HepG2 (cell line): ENCODE measurements around the gene BCAN. TPM values are rescaled to one million over a fixed set of nuclear protein-coding genes. Genes with fewer than 3 reads are reported as not detected.

Experiments used
- ATAC-seq: fragments of 200-7000 bp; cut with Tn5 transposase; 3 replicates; pipeline ENCODE4 v1.9.1; 2020; ENCODE audit warnings: mild to moderate bottlenecking, moderate library complexity
- BruUV-seq: library from RNA; stranded (reverse); fragments of 400-500 nt; replicated peaks from 2 replicates; lab custom pipeline; 2021; lab: Mats Ljungman, UMichigan
- CTCF ChIA-PET: fragments of 300-600 bp; formaldehyde crosslinking; extraction: SDS; loops from one replicate; lab custom pipeline; 2021; ENCODE audit warnings: low total read pairs, inconsistent platforms, low intra/inter-chr PET ratio; lab: Yijun Ruan, JAX
- POLR2A ChIA-PET: fragments of 350-600 bp; sonication (Branson Sonifier 250); formaldehyde crosslinking; loops from one replicate; lab custom pipeline; 2020; ENCODE audit warnings: antibody characterized with exemption, inconsistent platforms; lab: Yijun Ruan, JAX
- DNase-seq: peaks from one replicate; pipeline ENCODE4 v3.0.0-alpha.2; 2015; ENCODE audit warnings: low spot score
- FAIRE-seq: peaks from 3 replicates; lab custom pipeline; 2011; peaks lifted over from hg19 to GRCh38; lab: Jason Lieb, UNC
- H2AFZ ChIP-seq: one replicate; pipeline ENCODE4 v1.6.1; 2011; ENCODE audit warnings: low read length, inconsistent platforms
- H3K27ac ChIP-seq: fragments of 300-600 bp; 3 replicates; pipeline ENCODE4 v1.8.0; 2011; ENCODE audit warnings: mixed run types, mild to moderate bottlenecking, mixed read lengths, low read length, inconsistent platforms; ENCODE audit not compliant: insufficient read depth; ENCODE audit errors: extremely low read length
- H3K27me3 ChIP-seq, 2 experiments: fragments of 200-600 bp in 1 of 2; 2 replicates in 1 of 2; 3 replicates in 1 of 2; pipeline versions ENCODE4 v1.6.0 to v1.8.0; 2011; ENCODE audit warnings: low read length in 2 of 2, mild to moderate bottlenecking in 2 of 2, moderate library complexity in 2 of 2, inconsistent platforms in 1 of 2; ENCODE audit not compliant: insufficient read depth in 2 of 2, control insufficient read depth in 1 of 2
- H3K36me3 ChIP-seq, 2 experiments: fragments of 200-600 bp in 1 of 2; replicated peaks in 1 of 2; 2 replicates in 1 of 2; 3 replicates in 1 of 2; pipeline versions ENCODE4 v1.5.1 to v1.8.0; 2011; ENCODE audit warnings: low read length in 2 of 2, inconsistent platforms in 1 of 2; ENCODE audit not compliant: insufficient read depth in 2 of 2, control insufficient read depth in 1 of 2
- H3K4me1 ChIP-seq: 2 replicates; pipeline ENCODE4 v1.5.1; 2012; ENCODE audit warnings: low read length, inconsistent platforms; ENCODE audit not compliant: insufficient read depth
- H3K4me2 ChIP-seq: 2 replicates; pipeline ENCODE4 v1.6.0; 2011; ENCODE audit warnings: low read depth, low read length, inconsistent platforms
- H3K4me3 ChIP-seq, 3 experiments: fragments of 200-600 bp in 1 of 3; sonication (generic), shearing (Covaris generic) in 1 of 3; replicated peaks in 1 of 3; 2 replicates each; pipeline ENCODE4 v1.5.1; 2011 to 2016; ENCODE audit warnings: low read length in 3 of 3, inconsistent platforms in 2 of 3, low read depth in 2 of 3, mild to moderate bottlenecking in 2 of 3, control low read depth in 1 of 3, mixed read lengths in 1 of 3; ENCODE audit not compliant: insufficient read depth in 1 of 3
- H3K79me2 ChIP-seq: one replicate; pipeline ENCODE4 v1.6.1; 2011; ENCODE audit warnings: low read length, inconsistent platforms; ENCODE audit not compliant: insufficient read depth
- H3K9ac ChIP-seq: 2 replicates; pipeline ENCODE4 v1.6.0; 2011; ENCODE audit warnings: mild to moderate bottlenecking, low read depth, low read length, inconsistent platforms; ENCODE audit not compliant: insufficient read depth
- H3K9me3 ChIP-seq: 2 replicates; pipeline ENCODE4 v1.5.1; 2012; ENCODE audit warnings: mild to moderate bottlenecking, low read length
- H4K20me1 ChIP-seq: 2 replicates; pipeline ENCODE4 v1.6.0; 2011; ENCODE audit warnings: inconsistent platforms, mild to moderate bottlenecking, low read length, moderate library complexity; ENCODE audit not compliant: insufficient read depth
- GTF3A ChIP-seq: sonication (generic); formaldehyde crosslinking; conservative IDR thresholded peaks from 2 replicates; pipeline ENCODE4 v1.4.0; 2020; ENCODE audit warnings: mild to moderate bottlenecking, missing genetic modification reagents
- HDAC1 ChIP-seq: sonication (generic); formaldehyde crosslinking; IDR thresholded peaks from 2 replicates; pipeline ENCODE4 v1.5.1; 2020; ENCODE audit warnings: mild to moderate bottlenecking, missing genetic modification reagents
- RAD51 ChIP-seq: fragments of 450-650 bp; IDR thresholded peaks from 2 replicates; pipeline ENCODE4 v1.6.1; 2016; ENCODE audit warnings: borderline replicate concordance
- ZNF616 ChIP-seq: sonication (generic); formaldehyde crosslinking; IDR thresholded peaks from 2 replicates; pipeline ENCODE4 v1.5.0; 2020; ENCODE audit warnings: low read depth, mild to moderate bottlenecking, missing genetic modification reagents
- WGBS: methylation state at CpG from one replicate; pipeline ENCODE4 v1.1.6; 2017; ENCODE audit warnings: low lambda C conversion rate; 5-methylcytosine and 5-hydroxymethylcytosine counted together
- in situ Hi-C: cut with HindIII; loops from 2 replicates; pipeline ENCODE4 v1.10.0; 2017; ENCODE audit warnings: low pct_unique_long_range_greater_than_20kb; ENCODE audit not compliant: extremely low pct_ligation_motif_present
- intact Hi-C: fragments of 100-400 bp; cut with micrococcal nuclease; formaldehyde crosslinking; loops from one replicate; pipeline ENCODE4 v1.10.0; 2022; ENCODE audit not compliant: unreplicated experiment
- polyA plus RNA-seq, 8 experiments: library from polyadenylated mRNA; depleted of rRNA in 3 of 8; stranded (reverse) in 7 of 8; unstranded in 1 of 8; fragments of >200 nt; fragmentation: Illumina TruSeq in 4 of 8; extraction: Trizol in 4 of 8; gene quantifications; 2 replicates each; pipeline versions ENCODE4 v1.2.1 to v1.2.3, GENCODE V29; 2011 to 2016; ENCODE audit warnings: low read depth in 4 of 8, missing spikeins in 1 of 8, mixed read lengths in 1 of 8; ENCODE audit not compliant: insufficient read depth in 1 of 8
- total RNA-seq, 5 experiments: library from RNA; depleted of rRNA; stranded (reverse); fragments of >200 nt; fragmentation: Illumina TruSeq; extraction: Trizol; gene quantifications; 2 replicates each; pipeline ENCODE4 v1.2.3, GENCODE V29; 2016; ENCODE audit warnings: low read depth in 1 of 5

BCAN gene
- total and polyA plus RNA-seq, 2 of the 13 experiments (the other 11 are each of a cell fraction or from before 2014, with no cell fraction given): not detected

- POLR2A ChIA-PET: interaction anchor here (9.1 kb wide), 1 partner anchor 8 kb away, joined by 189 read pairs; no protein-coding TSS in a partner anchor
- H3K9ac ChIP-seq: no peak overlapping the region
- no peaks in the 10 kb centered on the region for H3K27me3 ChIP-seq
- peaks cover 60% of the 10 kb centered on the region for H3K4me1 ChIP-seq
- no peak overlapping the region for H3K27ac ChIP-seq
- H3K9me3 ChIP-seq: no peaks in the 10 kb centered on the region
- no peak for TF ChIP-seq RAD51
- FAIRE-seq: no peak
- H3K4me3 ChIP-seq: no peak overlapping the region
- intact Hi-C loops: no loop called here
- CTCF ChIA-PET: no interaction called here
- no TSS peak for BruUV-seq
- WGBS: 69% methylated on average over 6 of the region's 6 CpGs
- no peaks in the 10 kb centered on the region for H3K79me2 ChIP-seq
- no peak overlapping the region for H3K4me2 ChIP-seq
- in situ Hi-C loops: no loop called here
- ATAC-seq: no peak
- H3K36me3 ChIP-seq: no peaks in the 10 kb centered on the region
- H4K20me1 ChIP-seq: no peaks in the 10 kb centered on the region
- no peak for DNase-seq
- no peak overlapping the region for H2AFZ ChIP-seq
Observed at GRCh38 chr1:156670359-156670758, 28.4 kb downstream of the BCAN start.

GRCh38 chr1:156670791-156671190 is 28.9 kb downstream of the BCAN start:
- no peak overlapping the region for H3K9ac ChIP-seq

More at GRCh38 chr1:156670791-156671190, 28.9 kb downstream of the BCAN start:
- Histone ChIP-seq H3K36me3 (no peaks in the 10 kb centered on the region), H4K20me1 (no peaks in the 10 kb centered on the region), H3K27me3 (no peaks in the 10 kb centered on the region), H3K4me2 (no peak overlapping the region), H3K4me1 (peaks cover 60% of the 10 kb centered on the region), H3K9me3 (no peaks in the 10 kb centered on the region), H3K4me3 (no peak overlapping the region), H3K79me2 (no peaks in the 10 kb centered on the region), H3K27ac (no peak overlapping the region), H2AFZ (no peak overlapping the region)
- 67% methylated on average over 3 of the region's 4 CpGs for WGBS
- DNase-seq: no peak
- TF ChIP-seq ZNF616 (CRISPR knock-in tag): no peak
- TF ChIP-seq HDAC1 (CRISPR knock-in tag): no peak
- TF ChIP-seq GTF3A (CRISPR knock-in tag): no peak
- BruUV-seq: no TSS peak
- POLR2A ChIA-PET: interaction anchor here (9.1 kb wide), 1 partner anchor 8 kb away, joined by 189 read pairs; no protein-coding TSS in a partner anchor
- CTCF ChIA-PET: no interaction called here
- intact Hi-C loops (no loop called here), in situ Hi-C loops (no loop called here)
- FAIRE-seq: no peak
- no peak for ATAC-seq
